A549 (cell line): Measurements from ENCODE around the gene RADX.

Experiments used
- CEBPB ChIP-seq, 2 experiments: fragments of >200 bp in 1 of 2; sonication (Bioruptor Twin) in 1 of 2; formaldehyde crosslinking in 1 of 2; IDR thresholded peaks; 2 replicates each; pipeline ENCODE4 v1.6.1; 2012 to 2016
- CTCF ChIP-seq: fragments of >200 bp; sonication (Bioruptor Twin); formaldehyde crosslinking; IDR thresholded peaks from 3 replicates; pipeline ENCODE4 v1.5.1; 2016
- E2F6 ChIP-seq: IDR thresholded peaks from 2 replicates; pipeline ENCODE4 v1.6.1; 2012; ENCODE audit warnings: low read depth, borderline replicate concordance
- EP300 ChIP-seq, 2 experiments: fragments of >200 bp; sonication (Bioruptor Twin); formaldehyde crosslinking; IDR thresholded peaks; 2 replicates in 1 of 2; 3 replicates in 1 of 2; pipeline ENCODE4 v1.6.1; 2016 to 2017
- JUN ChIP-seq, 2 experiments: fragments of >200 bp; sonication (Bioruptor Twin); formaldehyde crosslinking; IDR thresholded peaks; 2 replicates in 1 of 2; 3 replicates in 1 of 2; pipeline ENCODE4 v1.6.1; 2016 to 2017
- POLR2A ChIP-seq: IDR thresholded peaks from 2 replicates; pipeline ENCODE4 v1.6.1; 2012; ENCODE audit warnings: mild to moderate bottlenecking, low read length
- POLR2AphosphoS2 ChIP-seq: conservative IDR thresholded peaks from 2 replicates; pipeline ENCODE4 v1.6.1; 2012; ENCODE audit warnings: low read length, improper control_type of control experiment, inconsistent platforms
- REST ChIP-seq: fragments of 200-600 bp; sonication (generic); IDR thresholded peaks from 2 replicates; pipeline ENCODE4 v1.6.1; 2016; ENCODE audit warnings: antibody characterized with exemption, mild to moderate bottlenecking, moderate library complexity
- SMC3 ChIP-seq: fragments of >200 bp; sonication (Bioruptor Twin); formaldehyde crosslinking; IDR thresholded peaks from 3 replicates; pipeline ENCODE4 v1.6.1; 2018; ENCODE audit warnings: inconsistent platforms

GRCh38 chrX:106672527-106672926 lies 60.7 kb downstream of the RADX start:
- TF ChIP-seq EP300 (IDR thresholded peaks at IDR 0.05) (no peak), SMC3 (no peak), JUN (IDR thresholded peaks at IDR 0.05) (no peak), REST (no peak), E2F6 (no peak), CTCF (no peak), POLR2A (no peak), POLR2AphosphoS2 (no peak), CEBPB (IDR thresholded peaks at IDR 0.05) (no peak)
